ENCODE results near the gene CERT1.
A peak's percentile ranks its signal among the peaks of the same experiment; 100 is the strongest.
"Not testable (repeated sequence)": the region's sequence is repeated elsewhere in the genome, so short reads cannot be mapped to it uniquely, and the experiment has no call there.

The CERT1 gene, protein sequence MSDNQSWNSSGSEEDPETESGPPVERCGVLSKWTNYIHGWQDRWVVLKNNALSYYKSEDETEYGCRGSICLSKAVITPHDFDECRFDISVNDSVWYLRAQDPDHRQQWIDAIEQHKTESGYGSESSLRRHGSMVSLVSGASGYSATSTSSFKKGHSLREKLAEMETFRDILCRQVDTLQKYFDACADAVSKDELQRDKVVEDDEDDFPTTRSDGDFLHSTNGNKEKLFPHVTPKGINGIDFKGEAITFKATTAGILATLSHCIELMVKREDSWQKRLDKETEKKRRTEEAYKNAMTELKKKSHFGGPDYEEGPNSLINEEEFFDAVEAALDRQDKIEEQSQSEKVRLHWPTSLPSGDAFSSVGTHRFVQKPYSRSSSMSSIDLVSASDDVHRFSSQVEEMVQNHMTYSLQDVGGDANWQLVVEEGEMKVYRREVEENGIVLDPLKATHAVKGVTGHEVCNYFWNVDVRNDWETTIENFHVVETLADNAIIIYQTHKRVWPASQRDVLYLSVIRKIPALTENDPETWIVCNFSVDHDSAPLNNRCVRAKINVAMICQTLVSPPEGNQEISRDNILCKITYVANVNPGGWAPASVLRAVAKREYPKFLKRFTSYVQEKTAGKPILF

DNA sequence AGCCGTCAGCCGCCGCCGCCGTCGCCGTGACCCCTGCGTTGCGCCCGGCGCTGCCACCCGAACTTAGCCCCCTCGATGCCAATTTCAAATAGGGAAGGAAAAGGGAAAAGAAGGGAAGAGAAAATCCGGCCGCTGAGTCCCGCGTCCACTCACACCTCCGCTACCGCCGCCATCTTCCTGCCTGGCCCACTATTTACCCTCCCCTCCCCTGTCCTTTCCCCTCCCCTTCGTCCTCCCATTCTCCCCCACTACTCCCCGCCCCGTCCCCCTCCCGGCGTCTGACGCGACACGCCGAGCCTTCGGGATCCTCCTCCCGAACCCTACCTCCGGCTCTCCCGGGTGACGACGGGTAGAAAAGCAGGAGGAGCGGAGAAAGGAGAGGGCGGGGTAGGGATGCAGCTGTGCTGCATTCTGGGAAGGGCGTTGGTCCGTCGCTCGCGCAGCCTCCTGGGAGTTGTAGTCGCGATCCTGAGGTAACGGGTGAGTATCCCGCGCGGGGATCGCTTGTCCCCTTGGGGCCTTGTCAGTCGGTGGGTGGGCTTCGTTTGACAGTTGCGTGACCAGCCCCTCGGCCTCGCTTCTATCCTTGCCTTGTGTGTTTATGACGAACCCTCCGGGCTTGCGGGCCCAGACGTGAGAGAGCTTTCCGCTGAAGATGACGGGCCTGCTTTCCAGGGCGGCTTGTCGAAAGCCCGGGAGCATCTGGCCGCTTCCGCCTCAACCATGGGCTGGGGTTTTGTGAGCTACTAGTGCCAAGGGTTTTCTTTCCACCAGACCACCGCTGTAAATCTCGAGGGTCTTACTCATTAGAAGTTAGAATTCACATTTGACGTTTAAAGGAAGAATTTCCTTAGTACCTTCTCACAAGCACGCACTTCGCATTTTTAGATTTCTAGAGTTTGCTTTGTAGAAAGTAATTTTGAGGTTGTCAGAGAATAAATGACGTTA is at the start of gene CERT1, which contains the start of gene POLK:
CERT1 (minus strand) TSS at position 195 of the 948 bp plus-strand sequence. CDS start 422 bp downstream, outside the sequence.
POLK (plus strand) TSS at position 457 of the 948 bp plus-strand sequence.
- DNase-seq = peak; percentile 98

DNA sequence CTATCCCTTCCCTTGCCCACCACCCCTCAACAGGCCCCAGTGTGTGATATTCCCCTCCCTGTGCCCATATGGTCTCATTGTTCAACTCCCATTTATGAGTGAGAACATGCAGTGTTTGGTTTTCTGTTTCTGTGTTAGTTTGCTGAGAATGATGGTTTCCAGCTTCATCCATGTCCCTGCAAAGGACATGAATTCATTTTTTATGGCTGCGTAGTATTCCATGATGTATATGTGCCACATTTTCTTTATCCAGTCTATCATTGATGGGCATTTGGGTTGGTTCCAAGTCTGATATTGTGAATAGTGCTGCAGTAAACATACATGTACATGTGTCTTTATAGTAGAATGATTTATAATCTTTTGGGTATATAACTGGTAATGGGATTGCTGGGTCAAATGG is 49.2 kb upstream of the CERT1 start:
- DNase-seq = not testable (repeated sequence)

DNA sequence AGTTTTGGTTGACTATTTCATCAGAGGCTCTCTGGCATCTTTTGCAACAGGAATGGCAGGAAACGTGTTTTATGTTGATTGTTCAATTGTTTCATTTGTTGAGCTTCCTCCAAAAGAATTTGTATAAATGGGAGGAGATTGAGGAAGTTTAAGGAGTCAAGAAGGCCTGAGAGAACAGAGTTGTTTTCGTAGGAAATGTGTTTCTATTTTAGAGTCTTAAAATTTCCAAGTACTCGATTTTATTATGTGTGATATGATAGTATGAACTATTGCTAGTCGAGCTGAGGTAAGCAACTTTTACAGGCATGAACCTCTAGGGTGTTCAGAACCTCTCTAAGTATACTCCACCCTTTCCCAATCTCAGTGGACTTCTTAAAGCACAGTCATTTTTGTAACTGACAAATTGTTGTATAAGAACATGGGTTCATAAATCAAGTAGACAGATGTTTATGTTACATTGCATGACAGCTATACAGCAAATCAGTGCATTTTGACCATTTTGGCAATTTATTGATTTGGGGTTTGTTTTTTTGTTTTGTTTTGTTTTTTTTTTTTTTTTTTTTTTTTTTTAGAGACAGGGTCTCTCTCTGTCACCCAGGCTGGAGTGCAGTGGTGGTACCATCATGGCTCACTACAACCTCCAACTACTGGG is 47.7 kb upstream of the CERT1 start:
- no peak for DNase-seq

DNA sequence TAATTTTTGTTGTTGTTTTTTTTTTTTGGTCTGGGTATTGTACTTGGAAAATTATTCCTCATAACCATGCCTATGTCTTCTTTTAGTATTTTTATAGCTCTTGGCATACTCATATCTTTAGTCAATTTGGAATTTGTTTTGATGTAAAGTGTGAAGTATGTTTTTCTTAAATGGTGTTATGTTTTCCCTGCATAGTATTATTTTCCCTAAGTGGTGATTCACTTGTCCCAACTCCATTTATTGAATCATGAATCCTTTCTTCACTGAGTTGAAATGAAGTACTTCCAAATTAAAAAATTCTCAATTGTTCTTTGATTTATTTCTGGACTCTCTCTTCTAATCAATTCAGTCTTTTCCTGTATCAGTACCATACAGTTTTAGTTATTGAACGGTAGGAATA is 46.8 kb upstream of the CERT1 start:
- DNase-seq = no peak

DNA sequence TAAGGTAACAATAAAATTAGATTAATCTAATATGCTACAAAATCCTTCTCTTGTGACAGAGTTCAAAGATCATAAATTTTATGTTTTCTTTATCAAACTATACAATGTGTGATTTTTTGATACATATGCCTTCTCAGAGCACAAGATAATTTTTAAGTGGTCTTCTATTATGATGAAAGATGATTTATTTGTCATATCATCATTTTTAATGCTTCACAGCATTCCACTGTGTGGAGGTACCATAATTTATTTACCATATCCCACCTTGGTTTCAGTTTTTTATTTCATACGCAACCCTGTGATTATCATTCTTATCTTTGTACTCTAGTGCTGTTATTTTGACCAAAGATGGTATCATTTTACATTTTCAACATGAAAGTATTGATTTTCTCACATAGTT is 41.9 kb upstream of the CERT1 start:
- DNase-seq = no peak

DNA sequence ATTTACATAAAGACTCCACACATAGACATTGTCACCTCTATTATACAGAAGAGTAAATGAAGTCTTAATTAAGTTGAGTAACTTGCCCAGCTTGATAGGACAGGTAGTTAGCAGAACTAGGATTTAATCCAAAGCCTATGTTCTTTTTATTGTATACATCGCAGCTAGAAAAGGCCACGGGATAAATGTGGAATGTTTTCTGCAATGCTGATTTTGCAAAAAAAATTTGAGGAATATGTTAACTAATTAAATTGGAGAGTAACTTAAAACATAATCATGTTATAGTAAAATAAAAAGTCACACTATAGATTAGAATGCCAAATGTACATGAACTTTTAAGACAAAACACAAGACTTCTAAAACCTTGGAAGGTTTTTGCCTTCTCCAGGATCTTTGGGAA is 41.3 kb upstream of the CERT1 start:
- no peak for DNase-seq

DNA sequence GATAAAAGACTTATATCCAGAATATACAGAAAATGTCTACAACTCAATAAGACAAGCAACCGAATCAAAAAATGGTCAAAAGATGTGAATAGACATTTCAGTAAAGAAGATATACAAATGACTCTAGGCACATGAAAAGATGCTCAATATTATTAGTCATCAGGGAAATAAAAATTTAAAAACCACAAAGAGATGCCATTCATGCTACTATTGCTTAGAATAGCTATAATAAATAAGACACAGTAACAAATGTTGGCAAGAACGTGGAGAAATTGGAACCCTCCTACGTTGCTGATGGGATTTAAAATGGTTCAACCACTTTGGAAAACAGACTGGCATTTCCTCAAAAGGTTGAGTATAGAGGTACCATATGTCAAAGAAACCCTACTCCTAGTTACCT is 40.0 kb upstream of the CERT1 start:
- no peak for DNase-seq

DNA sequence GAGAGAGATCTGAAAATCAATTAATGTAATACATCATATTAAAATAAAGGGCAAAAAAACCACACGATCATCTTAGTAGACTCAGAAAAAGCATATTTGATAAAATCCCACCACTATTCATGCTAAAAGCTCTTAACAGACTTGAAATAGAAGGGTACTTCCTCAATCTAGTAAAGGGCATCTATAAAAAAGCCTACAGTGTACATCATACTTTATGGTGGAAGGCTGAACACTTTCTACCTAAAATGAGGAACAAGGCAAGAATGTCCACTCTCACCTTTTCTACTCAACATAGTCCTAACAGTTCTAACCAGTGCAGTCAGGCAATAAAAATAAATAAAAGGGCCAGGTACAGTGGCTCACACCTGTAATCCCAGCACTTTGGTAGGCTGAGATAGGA is 39.2 kb upstream of the CERT1 start:
- no peak for DNase-seq

DNA sequence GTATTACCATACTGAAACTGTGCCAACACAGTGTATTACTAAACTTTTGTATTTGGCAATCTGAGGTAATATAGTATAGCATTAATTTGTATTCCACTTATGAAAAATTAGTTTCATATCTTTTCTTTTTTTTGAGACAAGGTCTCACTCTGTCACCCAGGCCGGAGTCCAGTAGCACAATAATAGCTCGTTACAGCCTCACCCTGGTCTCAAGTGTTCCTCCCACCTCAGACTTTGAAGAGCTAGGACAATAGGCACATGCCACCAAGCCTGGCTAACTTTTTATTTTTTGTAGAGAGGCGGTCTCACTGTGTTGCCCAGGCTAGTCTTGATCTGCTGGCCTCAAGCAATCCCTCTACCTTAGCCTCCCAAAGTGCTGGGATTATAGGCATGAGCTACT is 36.4 kb upstream of the CERT1 start:
- DNase-seq = no peak

DNA sequence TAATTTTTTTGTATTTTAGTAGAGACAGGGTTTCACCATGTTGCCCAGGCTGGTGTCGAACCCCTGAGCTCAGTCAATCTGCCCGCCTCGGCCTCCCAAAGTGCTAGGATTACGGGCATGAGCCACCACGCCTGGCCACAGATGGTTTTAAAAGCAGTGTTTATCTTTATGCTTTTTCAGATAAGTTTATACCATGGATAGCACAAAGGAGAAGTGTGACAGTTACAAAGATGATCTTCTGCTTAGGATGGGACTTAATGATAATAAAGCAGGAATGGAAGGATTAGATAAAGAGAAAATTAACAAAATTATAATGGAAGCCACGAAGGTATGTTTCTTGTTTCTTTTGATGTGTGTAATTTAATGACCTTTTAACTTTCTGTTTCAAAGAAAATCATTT is 35.4 kb upstream of the CERT1 start:
- no peak for DNase-seq

DNA sequence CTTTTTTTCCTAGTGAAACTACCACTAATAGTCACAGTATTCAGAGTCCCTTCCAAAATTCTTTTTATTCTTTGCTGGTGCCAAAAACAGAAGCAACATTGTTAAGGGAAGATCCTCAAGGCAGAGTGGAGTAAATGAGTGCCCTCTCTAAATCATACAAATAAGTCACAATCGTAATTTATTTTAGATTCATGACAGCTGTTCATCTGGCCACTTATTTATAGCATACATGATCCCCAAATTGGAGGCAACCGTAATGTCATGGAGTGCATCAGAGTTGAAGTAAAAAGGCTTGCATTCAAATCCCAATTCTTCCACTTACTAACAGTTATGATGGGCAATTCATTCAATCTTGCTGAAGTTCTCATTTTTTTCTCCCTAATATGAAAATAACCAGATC is 33.7 kb upstream of the CERT1 start:
- no peak for DNase-seq

DNA sequence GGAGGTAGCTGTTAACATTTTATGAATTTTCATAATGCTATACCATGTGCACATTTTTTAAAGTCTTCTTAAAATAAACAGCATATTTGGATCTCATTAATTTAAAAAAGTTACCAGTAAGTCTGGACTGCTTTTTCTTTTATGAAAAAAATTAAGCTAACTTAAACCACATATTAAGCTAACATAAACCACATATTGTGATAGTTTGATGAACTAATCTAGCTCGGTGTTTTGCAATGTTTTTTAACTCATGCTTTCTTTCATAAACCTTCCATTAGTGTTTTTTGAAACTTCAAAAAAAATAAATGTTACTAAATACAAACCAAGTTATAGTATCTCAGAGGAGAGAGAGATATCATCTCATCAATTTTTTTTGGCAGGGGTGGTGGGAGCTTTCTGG is 26.8 kb upstream of the CERT1 start:
- no peak for DNase-seq

DNA sequence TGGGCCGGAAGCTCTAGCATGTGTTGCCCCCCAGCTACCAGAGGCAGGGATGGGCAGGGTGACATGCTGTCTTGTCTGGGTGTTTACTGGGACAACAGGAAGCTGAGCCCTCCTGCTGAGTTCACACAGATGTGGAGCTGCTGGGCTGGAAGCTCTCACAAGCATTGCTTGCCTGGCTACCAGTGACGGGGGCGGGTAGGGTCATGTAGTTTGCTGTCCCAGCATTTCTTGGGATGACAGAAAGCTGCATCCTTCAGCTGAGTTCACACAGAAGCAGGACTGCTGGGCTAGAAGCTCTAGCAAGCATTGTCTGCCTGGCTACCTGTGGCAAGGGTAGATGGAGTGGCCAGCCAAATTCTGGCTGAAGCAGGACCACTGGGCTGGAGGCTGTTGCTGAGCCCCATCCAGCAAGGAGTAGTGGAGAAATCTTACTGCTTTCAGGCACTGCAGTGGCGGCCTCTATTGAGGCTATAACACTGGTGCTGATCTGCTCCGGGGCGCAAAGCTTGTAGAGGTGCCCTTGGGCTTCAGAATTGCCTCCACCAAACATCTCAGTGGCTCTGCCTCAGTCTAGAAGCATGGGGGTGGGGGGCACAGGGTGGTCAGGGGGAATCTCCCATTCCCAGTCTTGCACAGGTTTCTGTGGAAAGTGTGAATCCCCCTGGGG is 25.4 kb upstream of the CERT1 start:
- peak; percentile 51 for DNase-seq

DNA sequence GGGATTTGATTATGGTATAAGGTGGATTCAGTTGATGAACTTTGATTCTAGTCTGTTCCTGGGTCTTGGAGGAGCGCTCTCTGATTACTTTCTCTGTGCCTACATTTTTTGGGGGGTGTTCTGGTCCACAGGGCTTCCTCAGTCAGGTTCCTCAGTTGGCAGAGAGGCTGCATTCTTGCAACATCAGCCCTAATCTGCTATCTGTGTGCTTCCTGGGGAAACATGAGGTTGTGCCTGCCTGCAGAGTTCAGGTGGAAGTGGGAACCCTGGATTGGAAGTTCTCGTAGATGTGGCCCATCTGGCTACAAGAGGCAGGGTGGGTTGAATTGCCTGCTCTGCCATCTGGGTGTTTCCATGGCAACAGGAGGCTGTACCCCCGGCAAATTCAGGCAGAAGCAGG is 24.7 kb upstream of the CERT1 start:
- no peak for DNase-seq

DNA sequence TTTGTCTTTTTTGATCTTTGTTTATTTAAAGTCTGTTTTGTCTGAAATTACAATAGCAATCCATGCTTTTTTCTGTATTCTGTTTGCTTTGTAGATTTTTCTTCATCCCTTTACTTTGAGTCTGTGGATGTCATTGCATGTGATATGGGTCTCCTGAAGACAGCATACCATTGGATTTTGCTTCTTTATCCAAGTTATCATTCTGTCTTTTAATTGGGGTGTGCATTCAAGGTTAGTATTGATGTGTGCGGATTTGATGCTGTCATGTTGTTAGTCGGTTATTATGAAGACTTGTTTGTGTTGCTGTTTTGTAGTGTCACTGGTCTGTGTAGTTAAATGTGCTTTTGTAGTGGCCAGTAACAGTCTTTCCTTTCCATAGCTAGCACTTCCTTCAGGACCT is 23.3 kb upstream of the CERT1 start:
- DNase-seq = no peak

DNA sequence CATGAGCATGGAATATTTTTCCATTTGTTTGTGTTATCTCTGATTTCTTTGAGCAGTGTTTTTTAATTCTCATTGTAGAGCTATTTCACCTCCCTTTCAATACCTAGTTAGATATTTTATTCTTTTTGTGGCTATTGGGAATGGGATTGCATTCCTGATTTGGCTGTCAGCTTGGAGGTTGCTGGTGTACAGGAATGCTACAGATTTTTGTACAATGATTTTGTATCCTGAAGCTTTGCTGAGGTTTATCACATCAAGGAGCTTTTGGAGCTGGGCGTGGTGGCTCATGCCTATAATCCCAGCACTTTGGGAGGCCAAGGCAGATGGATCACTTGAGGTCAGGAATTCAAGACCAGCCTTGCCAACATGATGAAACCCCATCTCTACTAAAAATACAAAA is 22.3 kb upstream of the CERT1 start:
- not testable (repeated sequence) for DNase-seq

DNA sequence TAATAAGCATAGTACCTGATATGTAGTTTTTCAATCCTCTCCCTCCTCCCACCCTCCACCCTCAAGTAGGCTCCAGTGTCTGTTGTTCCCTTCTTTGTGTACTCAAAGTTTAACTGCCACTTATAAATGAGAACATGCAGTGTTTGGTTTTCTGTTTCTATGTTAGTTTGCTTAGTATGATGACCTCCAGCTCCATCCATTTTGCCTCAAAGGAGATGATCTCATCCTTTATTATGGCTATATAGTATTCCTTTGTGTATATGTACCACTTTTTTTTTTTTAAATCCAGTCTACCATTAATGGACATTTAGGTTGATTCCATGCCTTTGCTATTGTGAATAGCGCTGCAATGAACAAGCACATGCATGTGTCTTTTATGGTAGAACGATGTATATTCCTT is 20.8 kb upstream of the CERT1 start:
- DNase-seq = no peak

DNA sequence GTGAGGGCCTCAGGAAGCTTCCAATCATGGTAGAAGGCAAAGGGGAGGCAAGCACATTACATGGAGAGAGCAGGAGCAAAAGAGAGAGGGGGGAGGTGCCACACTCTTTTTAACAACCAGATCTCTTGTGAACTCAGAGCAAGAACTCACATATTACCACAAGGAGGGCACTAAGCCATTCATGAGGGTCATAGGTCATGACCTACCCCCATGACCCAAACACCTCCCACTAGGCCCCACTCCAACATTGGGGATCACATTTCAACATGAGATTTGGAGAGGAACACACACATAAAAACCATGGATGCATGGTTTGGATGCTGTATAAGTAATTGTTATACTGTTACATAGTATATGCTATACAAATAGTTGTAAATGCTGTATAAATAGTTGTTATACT is 17.8 kb upstream of the CERT1 start:
- DNase-seq = no peak

DNA sequence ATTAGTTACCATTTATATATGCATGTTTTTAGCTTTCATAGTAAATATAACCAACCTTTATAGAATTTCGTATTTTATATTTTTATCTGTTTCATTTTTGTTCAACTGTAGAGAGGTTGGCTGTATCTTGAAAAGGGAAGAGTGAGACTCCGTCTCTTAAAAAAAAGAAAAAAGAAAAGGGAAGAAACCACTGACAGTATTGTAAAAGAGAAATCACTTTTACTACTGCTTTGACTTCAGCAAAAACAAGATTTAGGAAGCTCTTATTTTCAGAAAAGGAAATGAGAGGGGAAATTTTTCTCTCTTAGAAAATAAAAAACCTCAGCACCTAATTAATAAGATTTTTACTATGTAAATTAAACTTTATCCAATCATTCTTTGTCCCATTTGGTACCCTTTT is 14.6 kb upstream of the CERT1 start:
- DNase-seq = no peak

DNA sequence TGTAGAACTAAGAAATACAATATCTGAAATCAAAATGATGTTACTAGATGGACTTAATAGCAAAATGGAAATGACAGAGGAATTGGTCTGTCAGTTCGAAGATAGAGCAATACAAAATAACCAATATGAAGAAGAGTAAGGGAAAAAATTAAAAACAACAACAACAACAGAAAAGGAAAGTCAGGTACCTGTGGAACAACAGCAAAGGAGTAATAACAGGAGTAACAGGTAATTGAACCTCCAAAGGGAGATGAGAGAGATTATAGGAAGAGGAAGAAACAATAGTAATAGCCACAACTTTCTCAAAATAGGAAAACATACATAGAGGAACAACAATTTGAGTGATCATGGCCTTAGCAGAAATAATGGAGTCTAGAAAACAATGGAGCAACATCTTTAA is 13.9 kb upstream of the CERT1 start:
- no peak for DNase-seq

DNA sequence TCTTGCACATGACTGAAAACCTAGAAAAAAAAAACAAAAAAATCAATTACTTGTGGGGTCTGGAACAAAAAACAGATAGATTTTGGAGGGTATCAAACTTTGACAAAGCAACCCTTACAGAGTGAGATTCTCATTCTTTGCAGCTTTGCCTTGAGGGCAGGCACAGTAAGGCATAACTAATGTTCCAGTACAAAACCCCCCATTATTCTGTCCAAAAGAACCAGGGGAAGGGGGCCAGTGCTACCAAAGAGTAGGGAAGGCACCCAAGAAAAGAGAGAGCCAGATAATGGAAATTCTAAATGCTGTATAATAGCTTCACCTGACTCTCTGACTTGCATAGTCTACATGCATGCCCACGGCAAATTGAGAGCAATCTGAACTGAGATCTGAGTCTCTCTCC is 13.2 kb upstream of the CERT1 start:
- DNase-seq = no peak

DNA sequence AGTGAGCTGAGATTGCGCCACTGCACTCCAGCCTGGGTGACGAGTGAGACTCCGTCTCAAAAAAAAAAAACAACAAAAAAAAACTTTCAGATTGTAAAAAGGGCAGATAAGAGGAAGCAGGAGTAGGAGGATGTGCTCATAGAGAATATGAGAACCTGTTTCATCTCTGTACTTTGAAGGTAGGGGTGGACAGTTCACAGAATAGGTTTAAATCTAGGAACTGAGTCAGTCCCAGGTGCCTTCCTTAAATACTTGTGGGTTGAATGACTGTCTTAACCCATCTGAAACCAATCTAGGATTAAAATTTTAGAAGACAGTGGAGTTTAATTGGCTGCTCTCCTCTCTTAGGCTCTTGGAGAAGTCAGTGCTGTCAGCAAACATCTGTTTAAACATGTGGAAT is 12.6 kb upstream of the CERT1 start:
- DNase-seq = no peak
